Raji (cell line): ENCODE results near the gene AMFR.

Source experiments
- POLR2A ChIP-seq: IDR thresholded peaks from 2 replicates; pipeline ENCODE4 v1.6.1; 2011; ENCODE audit warnings: low read depth, low read length, control low read depth; ENCODE audit not compliant: insufficient read depth

AMFR gene

GRCh38 chr16:56411624-56412023 lies 13.7 kb downstream of the AMFR start:
- no peak for TF ChIP-seq POLR2A

- TF ChIP-seq POLR2A = no peak
Observed at GRCh38 chr16:56411123-56411522, 14.2 kb downstream of the AMFR start.

- no peak for TF ChIP-seq POLR2A
Observed at GRCh38 chr16:56409195-56409594, 16.1 kb downstream of the AMFR start.

GRCh38 chr16:56408379-56409098 lies 16.8 kb downstream of the AMFR start:
- TF ChIP-seq POLR2A = no peak

GRCh38 chr16:56405977-56406672 lies 19.2 kb downstream of the AMFR start:
- TF ChIP-seq POLR2A = no peak

GRCh38 chr16:56401482-56401881 lies 23.9 kb downstream of the AMFR start:
- no peak for TF ChIP-seq POLR2A

GRCh38 chr16:56400458-56400857 lies 24.9 kb downstream of the AMFR start:
- no peak for TF ChIP-seq POLR2A

GRCh38 chr16:56399486-56399885 lies 25.9 kb downstream of the AMFR start:
- TF ChIP-seq POLR2A = no peak

GRCh38 chr16:56399047-56399446 lies 26.3 kb downstream of the AMFR start:
- no peak for TF ChIP-seq POLR2A

- TF ChIP-seq POLR2A = no peak
Observed at GRCh38 chr16:56389554-56389953, 35.8 kb downstream of the AMFR start.

- no peak for TF ChIP-seq POLR2A
Observed at GRCh38 chr16:56388209-56388608, 37.1 kb downstream of the AMFR start.

GRCh38 chr16:56387396-56387795 lies 37.9 kb downstream of the AMFR start:
- no peak for TF ChIP-seq POLR2A

GRCh38 chr16:56384074-56384721 lies 41.1 kb downstream of the AMFR start:
- no peak for TF ChIP-seq POLR2A

GRCh38 chr16:56382901-56383355 lies 42.4 kb downstream of the AMFR start:
- no peak for TF ChIP-seq POLR2A

- TF ChIP-seq POLR2A = no peak
Observed at GRCh38 chr16:56382459-56382858, 42.9 kb downstream of the AMFR start.

GRCh38 chr16:56373003-56373402 lies 52.3 kb downstream of the AMFR start:
- TF ChIP-seq POLR2A = no peak

GRCh38 chr16:56372013-56372634 lies 53.2 kb downstream of the AMFR start:
- no peak for TF ChIP-seq POLR2A

- no peak for TF ChIP-seq POLR2A
Observed at GRCh38 chr16:56371660-56371937, 53.7 kb downstream of the AMFR start.
